ENCODE results near the gene PTPRM.
"Not testable (repeated sequence)": the region's sequence is repeated elsewhere in the genome, so short reads cannot be mapped to it uniquely, and the experiment has no call there.

PTPRM gene

GRCh38 chr18:8433771-8434170 is 866.7 kb downstream of the PTPRM start:
- no peak for ATAC-seq

GRCh38 chr18:8435376-8435775 is 868.3 kb downstream of the PTPRM start:
- H3K4me1 Mint-ChIP-seq = no peaks in the 10 kb centered on the region
- H3K27me3 Mint-ChIP-seq = no peaks in the 10 kb centered on the region
- H3K36me3 Mint-ChIP-seq (ENCODE audit: low read depth) = no peaks in the 10 kb centered on the region

More at GRCh38 chr18:8433771-8434170, 866.7 kb downstream of the PTPRM start:
- Mint-ChIP-seq H3K36me3 (ENCODE audit: low read depth) (no peaks in the 10 kb centered on the region), H3K27ac (no peak overlapping the region), H3K4me1 (no peaks in the 10 kb centered on the region), H3K4me3 (no peak overlapping the region), H3K27me3 (no peaks in the 10 kb centered on the region), H3K9me3 (no peaks in the 10 kb centered on the region)
- DNase-seq = no peak

GRCh38 chr18:8439055-8439454 is 871.9 kb downstream of the PTPRM start:
- no peak overlapping the region for H3K4me3 Mint-ChIP-seq
- ATAC-seq (no peak), DNase-seq (no peak)
- peaks cover 3% of the 10 kb centered on the region for H3K9me3 Mint-ChIP-seq
- H3K4me1 Mint-ChIP-seq = no peaks in the 10 kb centered on the region
- H3K27ac Mint-ChIP-seq = no peak overlapping the region
- H3K36me3 Mint-ChIP-seq (ENCODE audit: low read depth) = no peaks in the 10 kb centered on the region
- H3K27me3 Mint-ChIP-seq = no peaks in the 10 kb centered on the region

More at GRCh38 chr18:8435376-8435775, 868.3 kb downstream of the PTPRM start:
- DNase-seq (no peak), ATAC-seq (no peak)
- H3K9me3 Mint-ChIP-seq = peaks cover 3% of the 10 kb centered on the region
- H3K27ac Mint-ChIP-seq = no peak overlapping the region
- H3K4me3 Mint-ChIP-seq = no peak overlapping the region

- Mint-ChIP-seq H3K36me3 (ENCODE audit: low read depth) (no peaks in the 10 kb centered on the region), H3K27me3 (no peaks in the 10 kb centered on the region), H3K4me1 (no peaks in the 10 kb centered on the region), H3K9me3 (peaks cover 3% of the 10 kb centered on the region), H3K4me3 (no peak overlapping the region), H3K27ac (no peak overlapping the region)
- ATAC-seq (no peak), DNase-seq (no peak)
These were observed 876.4 kb downstream of the PTPRM start for GRCh38 chr18:8443505-8443904.

- not testable (repeated sequence) for H3K27me3 Mint-ChIP-seq; H3K4me1 Mint-ChIP-seq; H3K36me3 Mint-ChIP-seq (ENCODE audit: low read depth); H3K4me3 Mint-ChIP-seq; DNase-seq; H3K9me3 Mint-ChIP-seq; H3K27ac Mint-ChIP-seq; ATAC-seq
These were observed 879.8 kb downstream of the PTPRM start for GRCh38 chr18:8446936-8447335.

- Mint-ChIP-seq H3K27me3 (peaks cover 5% of the 10 kb centered on the region), H3K27ac (no peak overlapping the region), H3K9me3 (no peaks in the 10 kb centered on the region), H3K4me3 (no peak overlapping the region), H3K4me1 (no peaks in the 10 kb centered on the region), H3K36me3 (ENCODE audit: low read depth) (no peaks in the 10 kb centered on the region)
- ATAC-seq (no peak), DNase-seq (no peak)
These were observed 881.0 kb downstream of the PTPRM start for GRCh38 chr18:8448130-8448529.

GRCh38 chr18:8450013-8450412 is 882.9 kb downstream of the PTPRM start:
- ATAC-seq (no peak), DNase-seq (no peak)
- H3K4me3 Mint-ChIP-seq = no peak overlapping the region
- H3K4me1 Mint-ChIP-seq = no peaks in the 10 kb centered on the region
- no peak overlapping the region for H3K27ac Mint-ChIP-seq
- peaks cover 5% of the 10 kb centered on the region for H3K27me3 Mint-ChIP-seq
- no peaks in the 10 kb centered on the region for H3K36me3 Mint-ChIP-seq (ENCODE audit: low read depth)
- no peaks in the 10 kb centered on the region for H3K9me3 Mint-ChIP-seq

- H3K27ac Mint-ChIP-seq = no peak overlapping the region
- H3K9me3 Mint-ChIP-seq = no peaks in the 10 kb centered on the region
- H3K4me3 Mint-ChIP-seq = no peak overlapping the region
- ATAC-seq (no peak), DNase-seq (no peak)
- H3K36me3 Mint-ChIP-seq (ENCODE audit: low read depth) = no peaks in the 10 kb centered on the region
- H3K27me3 Mint-ChIP-seq = peaks cover 5% of the 10 kb centered on the region
- no peaks in the 10 kb centered on the region for H3K4me1 Mint-ChIP-seq
These were observed 884.0 kb downstream of the PTPRM start for GRCh38 chr18:8450898-8451665.

GRCh38 chr18:8453528-8453927 is 886.4 kb downstream of the PTPRM start:
- Mint-ChIP-seq H3K36me3 (ENCODE audit: low read depth) (no peaks in the 10 kb centered on the region), H3K27me3 (peaks cover 5% of the 10 kb centered on the region), H3K27ac (no peak overlapping the region), H3K9me3 (no peaks in the 10 kb centered on the region), H3K4me3 (no peak overlapping the region), H3K4me1 (no peaks in the 10 kb centered on the region)
- ATAC-seq (no peak), DNase-seq (no peak)

- no peak overlapping the region for H3K4me3 Mint-ChIP-seq
- peaks cover 4% of the 10 kb centered on the region for H3K27me3 Mint-ChIP-seq
- no peak for DNase-seq
- no peaks in the 10 kb centered on the region for H3K9me3 Mint-ChIP-seq
- H3K36me3 Mint-ChIP-seq (ENCODE audit: low read depth) = no peaks in the 10 kb centered on the region
- no peaks in the 10 kb centered on the region for H3K4me1 Mint-ChIP-seq
- no peak for ATAC-seq
- no peak overlapping the region for H3K27ac Mint-ChIP-seq
These were observed 887.0 kb downstream of the PTPRM start for GRCh38 chr18:8454136-8454535.

GRCh38 chr18:8455661-8456614 is 888.8 kb downstream of the PTPRM start:
- Mint-ChIP-seq H3K9me3 (no peaks in the 10 kb centered on the region), H3K4me1 (no peaks in the 10 kb centered on the region), H3K4me3 (no peak overlapping the region), H3K27ac (no peak overlapping the region), H3K36me3 (ENCODE audit: low read depth) (no peaks in the 10 kb centered on the region), H3K27me3 (no peaks in the 10 kb centered on the region)
- DNase-seq = no peak
- no peak for ATAC-seq

Data from activated naive CD8-positive, alpha-beta T cell treated with anti-CD3 and anti-CD28 coated beads, Interleukin-2, amount 50 U/mL, for 24 hours (primary cell).